Mesenteric fat pad (tissue), 1 donor: ENCODE data around the gene AOPEP. TPM values are rescaled to one million over a fixed set of nuclear protein-coding genes. Genes with fewer than 3 reads are reported as not detected.

Source experiments
- DNase-seq: peaks from one replicate; pipeline ENCODE4 v3.0.0-alpha.2; 2020; ENCODE audit warnings: low spot score
- total RNA-seq: library from RNA; stranded (reverse); fragmentation: NEBNext Ultra II Directional; extraction: Animal tissue kit (Norgen Biotek cat#: 25700); gene quantifications from one replicate; pipeline ENCODE4 v1.2.1, GENCODE V29; 2021
- donor health status: DM: yes; HTN: yes; CAD: no.

The AOPEP gene
- total RNA-seq, 1 donor from 2014 or later: 28.7 TPM

GRCh38 chr9:95030344-95030743, 303.8 kb downstream of the AOPEP start:
- DNase-seq: no peak

GRCh38 chr9:95030920-95031642, 304.6 kb downstream of the AOPEP start:
- DNase-seq: no peak

- no peak for DNase-seq
These were observed 305.4 kb downstream of the AOPEP start for GRCh38 chr9:95031711-95032461.

GRCh38 chr9:95032580-95033341, 306.3 kb downstream of the AOPEP start:
- DNase-seq: no peak

GRCh38 chr9:95035846-95036245, 309.3 kb downstream of the AOPEP start:
- DNase-seq: no peak

- no peak for DNase-seq
These were observed 310.2 kb downstream of the AOPEP start for GRCh38 chr9:95036676-95037075.

- no peak for DNase-seq
These were observed 311.5 kb downstream of the AOPEP start for GRCh38 chr9:95037789-95038521.

GRCh38 chr9:95038666-95039065, 312.2 kb downstream of the AOPEP start:
- no peak for DNase-seq

- DNase-seq: no peak
These were observed 313.6 kb downstream of the AOPEP start for GRCh38 chr9:95040106-95040505.

- no peak for DNase-seq
These were observed 317.3 kb downstream of the AOPEP start for GRCh38 chr9:95043826-95044225.

GRCh38 chr9:95044731-95045508, 318.4 kb downstream of the AOPEP start:
- no peak for DNase-seq

GRCh38 chr9:95045751-95046150, 319.3 kb downstream of the AOPEP start:
- no peak for DNase-seq

- DNase-seq: no peak
These were observed 321.1 kb downstream of the AOPEP start for GRCh38 chr9:95047452-95048224.

- DNase-seq: no peak
These were observed 322.0 kb downstream of the AOPEP start for GRCh38 chr9:95048225-95049087.

GRCh38 chr9:95049761-95050160, 323.3 kb downstream of the AOPEP start:
- DNase-seq: no peak

GRCh38 chr9:95053611-95054570, 327.4 kb downstream of the AOPEP start:
- no peak for DNase-seq

GRCh38 chr9:95055334-95055850, 328.9 kb downstream of the AOPEP start:
- no peak for DNase-seq
